Measurements from ENCODE around the gene FYB1.

Gene FYB1

DNA sequence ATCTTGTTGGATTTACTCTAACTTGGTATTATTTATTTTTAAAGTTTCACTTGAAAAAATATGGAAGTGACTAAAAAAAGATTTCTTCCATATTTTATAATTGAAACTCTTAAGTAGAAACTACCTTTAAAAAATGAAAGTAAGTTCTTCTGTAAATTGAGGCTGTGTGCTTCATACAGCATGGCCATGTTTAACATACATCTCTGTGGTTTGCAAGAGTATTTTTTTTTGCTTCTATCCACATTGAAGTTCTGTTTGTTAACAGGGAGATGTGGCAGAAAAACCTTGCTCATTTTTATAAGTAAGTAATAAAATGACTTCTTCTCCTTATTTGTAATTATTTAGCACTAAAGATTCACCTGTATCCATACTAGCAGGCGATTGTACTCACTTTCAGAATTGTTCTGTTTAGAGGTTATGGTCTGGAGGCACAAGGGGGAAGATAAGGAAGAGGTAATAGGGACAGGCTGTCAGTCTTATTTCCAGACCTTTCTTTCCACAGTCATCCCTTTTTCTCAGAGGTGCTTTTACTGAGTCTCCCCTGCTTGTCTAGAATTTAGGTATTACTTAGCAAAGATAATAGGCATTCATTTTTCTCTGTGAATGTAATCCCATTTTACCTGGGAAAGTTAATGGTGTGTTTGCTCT is 16.0 kb downstream of the FYB1 start:
- no peak for DNase-seq

DNA sequence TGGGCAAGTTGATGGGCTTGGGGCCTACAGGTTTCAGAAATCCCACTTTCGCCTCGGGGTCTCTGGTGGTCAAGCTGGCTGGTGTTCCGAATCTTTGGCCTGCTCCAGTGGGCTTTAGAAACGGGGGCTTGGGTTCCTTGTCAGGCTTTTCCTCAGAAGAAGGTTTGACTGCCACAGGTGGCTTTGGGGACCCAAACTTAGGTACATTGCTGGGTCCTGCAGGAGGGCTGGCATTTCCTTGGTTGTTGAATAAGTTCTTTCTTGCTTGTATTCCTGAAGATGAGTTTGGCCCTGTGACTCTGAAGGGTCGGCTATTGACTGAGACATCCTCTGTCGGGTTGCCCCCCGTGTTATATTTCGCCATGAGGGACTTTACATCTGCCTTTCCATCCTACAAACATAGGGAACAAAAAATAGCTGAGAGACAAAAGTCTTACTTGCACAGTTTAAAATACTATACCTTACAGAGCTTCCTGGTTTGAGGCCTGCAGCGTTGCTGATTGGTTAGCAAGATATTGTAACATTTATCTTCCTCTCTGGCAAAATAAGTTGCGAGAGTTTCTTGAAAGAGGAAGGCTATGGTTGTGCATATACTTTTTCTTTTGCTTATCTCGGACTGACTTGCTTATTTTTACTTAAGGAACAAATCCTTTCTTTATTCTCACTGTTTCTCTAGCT is 16.6 kb downstream of the FYB1 start:
- DNase-seq, result no peak

DNA sequence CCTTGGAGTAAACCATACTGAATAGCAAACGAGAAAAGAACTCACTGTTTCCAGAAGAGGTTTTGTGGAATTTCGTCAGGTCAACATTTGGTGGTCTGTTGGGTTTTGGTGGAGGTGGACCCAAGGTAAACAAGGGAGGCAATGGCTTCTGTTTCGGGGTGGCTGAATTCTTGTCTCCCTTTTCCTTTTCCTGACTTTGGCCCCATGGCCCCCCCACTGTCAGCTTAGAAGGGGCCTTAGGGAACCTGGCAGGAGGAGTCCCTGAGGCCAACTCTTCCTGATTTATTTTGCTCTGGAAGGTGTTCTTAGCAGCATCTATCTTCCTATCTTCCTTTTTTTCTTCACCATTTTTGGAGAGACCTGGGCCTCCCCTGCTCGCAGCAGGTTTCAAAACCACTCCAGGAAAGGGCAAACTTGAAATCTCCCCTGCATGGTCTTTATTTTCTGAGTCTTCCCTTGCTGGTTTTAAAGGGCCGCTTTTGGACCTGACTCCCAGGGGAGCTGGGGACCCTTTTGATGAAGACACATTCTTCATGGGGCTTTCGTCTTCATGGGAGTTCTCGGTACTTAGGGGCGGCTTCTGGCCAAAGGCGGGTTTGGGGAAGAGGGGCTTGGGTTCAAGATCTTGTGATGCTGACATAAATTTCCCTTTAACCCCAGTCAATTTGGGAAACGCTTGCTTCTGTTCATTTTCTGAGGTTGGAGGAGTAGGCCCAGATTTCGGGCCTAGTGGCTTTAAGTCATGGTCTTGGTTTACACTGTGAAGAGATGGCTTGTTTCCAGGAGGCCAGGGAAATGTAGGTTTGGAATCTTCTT is 17.4 kb downstream of the FYB1 start:
- no peak for DNase-seq

DNA sequence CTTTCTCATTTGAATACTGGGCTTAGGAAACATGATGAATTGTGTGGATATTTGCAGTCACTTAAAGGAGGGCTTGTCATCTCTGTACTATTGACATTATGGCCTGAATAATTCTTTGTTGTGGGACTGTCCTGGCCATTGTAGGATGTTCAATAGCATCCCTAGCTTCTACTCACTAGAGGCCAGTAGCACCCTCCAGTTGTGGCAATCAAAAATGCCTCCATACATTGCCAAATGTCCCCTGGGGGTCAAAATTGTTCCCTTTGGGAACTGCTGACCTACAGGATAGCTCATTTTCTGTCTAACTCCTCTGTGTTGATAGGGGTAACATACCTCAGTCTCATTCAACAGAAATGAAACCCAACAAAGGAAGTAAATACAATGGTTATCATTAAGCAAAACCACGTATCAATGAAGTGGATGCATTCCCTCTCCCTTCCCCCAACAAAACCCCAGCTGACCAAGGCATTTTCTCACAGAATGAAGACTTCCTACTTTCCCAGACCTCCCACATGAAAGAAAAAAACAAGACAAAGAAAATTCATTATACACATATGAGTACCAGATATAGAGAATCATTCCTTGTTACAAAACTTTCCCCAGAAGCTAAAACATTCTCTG is 18.1 kb downstream of the FYB1 start:
- no peak for DNase-seq

DNA sequence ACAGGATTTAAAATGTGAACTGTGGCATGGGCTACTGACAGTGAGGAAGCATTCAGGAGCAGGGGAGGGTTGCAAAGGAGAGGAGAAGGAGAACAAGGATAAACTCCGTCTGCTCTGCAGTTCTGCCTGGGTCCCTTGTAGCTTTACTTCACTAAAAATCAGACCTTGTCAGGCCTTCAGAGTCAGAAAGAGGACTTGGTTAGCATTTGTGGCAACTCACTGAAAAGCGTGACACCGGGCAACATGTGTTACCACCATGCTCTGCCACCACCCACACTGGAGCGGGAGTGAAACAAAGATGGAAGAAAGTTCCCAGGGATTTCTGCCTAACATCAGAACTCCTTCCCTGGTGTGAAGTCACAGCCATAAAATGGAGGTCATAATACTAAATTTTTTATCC is 19.3 kb downstream of the FYB1 start:
- DNase-seq, result no peak

DNA sequence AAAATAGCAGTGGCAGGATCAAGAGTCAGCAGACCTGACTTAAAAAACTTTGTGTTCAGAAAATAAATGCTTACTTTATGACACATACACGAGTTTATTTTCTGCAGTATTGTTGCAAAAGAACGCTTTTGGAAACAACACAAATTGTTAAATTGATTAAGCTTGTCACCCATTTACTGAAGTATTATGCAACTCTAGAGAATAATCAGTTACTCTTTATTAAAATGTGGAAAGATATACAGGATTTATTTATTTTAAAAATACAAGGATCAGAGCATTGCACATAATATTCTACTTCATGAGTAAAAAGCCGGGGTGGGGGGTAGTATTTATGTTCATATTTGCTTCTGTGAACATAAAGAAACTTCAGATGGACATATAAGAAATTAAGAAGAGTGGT is 20.0 kb downstream of the FYB1 start:
- DNase-seq, result no peak

DNA sequence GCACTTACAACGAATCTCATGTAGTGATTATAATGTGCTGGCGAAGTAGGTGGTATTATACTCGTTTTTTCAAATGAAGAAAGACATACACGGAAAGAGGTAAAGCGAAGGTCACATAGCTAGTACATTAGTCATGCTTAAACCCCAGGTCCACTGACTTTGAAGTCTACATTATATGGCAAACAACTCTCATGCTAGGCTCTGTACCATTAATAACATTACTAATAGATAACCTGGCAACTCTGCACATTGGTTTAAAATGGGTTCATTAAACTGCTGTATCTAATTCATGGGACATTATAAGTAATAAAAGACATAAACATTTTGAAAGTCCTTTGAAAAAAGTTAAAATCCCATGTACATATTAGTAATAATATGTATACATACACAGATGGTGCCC is 21.2 kb downstream of the FYB1 start:
- DNase-seq, result no peak

DNA sequence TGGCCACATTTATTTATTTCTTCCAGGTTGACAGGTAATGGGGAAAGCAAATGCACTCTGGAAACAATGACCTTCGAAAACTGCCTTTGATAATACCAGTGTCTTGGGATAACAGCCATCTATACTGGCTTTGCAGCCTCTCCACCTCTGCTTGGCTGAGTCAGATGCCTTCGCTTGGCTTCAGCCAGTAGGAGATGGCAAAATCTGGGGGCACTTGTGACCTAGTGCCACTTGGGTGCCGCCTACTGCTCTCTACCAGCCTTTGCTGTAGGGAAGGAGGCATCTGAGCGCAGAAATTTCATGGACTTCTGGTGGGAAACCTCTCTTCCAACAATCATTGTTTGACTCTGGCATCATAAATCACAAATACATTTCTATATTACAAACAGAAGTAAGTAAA is 21.8 kb downstream of the FYB1 start:
- no peak for DNase-seq

DNA sequence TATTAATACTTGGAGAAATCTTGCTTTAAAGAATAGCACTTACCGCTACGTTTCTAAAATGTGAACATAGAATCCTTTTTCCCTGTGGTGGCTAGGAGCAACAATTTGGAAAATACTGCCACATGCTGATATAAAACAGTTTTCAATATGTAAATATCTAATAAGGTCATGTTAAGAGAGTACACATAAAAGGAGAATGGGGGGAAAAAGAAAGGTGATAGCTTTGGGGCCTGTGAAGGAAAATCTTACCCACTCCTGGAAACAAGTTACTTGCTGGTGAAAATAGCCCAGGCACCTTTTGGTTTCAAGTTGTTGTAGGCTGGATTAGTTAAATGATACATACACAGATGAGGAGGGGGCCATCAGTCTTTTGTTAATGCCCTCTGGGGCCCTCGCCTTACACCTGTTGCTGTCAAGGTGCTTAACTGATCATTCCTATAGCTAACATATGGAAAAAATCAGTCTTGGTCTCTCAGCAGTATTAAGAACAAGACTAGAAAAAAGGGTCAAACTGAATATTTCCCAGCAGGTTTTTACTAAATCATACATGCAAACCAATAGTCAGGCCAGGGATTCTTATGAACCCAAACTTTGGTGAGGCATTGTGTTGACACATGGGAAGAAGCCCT is 24.1 kb downstream of the FYB1 start:
- no peak for DNase-seq

DNA sequence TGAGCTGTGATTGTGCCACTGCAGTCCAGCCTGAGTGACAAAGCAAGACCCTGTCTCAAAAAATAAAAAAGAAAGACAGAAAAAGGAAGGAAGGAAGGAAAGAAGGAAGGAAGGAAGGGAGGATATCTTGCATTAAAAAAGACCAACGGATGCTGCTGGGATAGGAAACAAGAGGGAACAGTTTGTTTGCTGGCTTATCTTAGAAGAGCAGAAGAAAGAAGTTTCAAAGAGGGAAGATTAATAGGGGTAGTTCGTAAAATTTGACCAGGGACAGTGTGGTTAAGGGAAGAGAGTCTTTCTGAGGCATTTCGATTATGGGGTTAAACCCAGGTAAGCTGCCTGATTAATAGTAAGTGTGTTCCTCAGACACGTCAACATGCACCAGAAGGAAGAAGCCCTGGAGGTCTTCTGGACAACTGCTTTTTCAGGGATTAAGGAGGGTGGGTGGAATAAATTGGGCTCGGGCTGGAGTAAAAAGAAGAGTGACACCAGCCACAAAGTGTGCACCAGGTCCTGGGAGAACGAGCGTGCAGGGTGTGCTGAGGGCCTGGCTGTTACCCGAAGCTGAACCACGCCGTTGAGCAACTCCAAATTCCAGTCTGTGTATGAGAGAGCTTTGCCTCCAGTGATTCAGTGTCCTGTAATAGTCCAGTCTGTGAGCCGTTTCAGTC is 24.8 kb downstream of the FYB1 start:
- DNase-seq, result no peak

DNA sequence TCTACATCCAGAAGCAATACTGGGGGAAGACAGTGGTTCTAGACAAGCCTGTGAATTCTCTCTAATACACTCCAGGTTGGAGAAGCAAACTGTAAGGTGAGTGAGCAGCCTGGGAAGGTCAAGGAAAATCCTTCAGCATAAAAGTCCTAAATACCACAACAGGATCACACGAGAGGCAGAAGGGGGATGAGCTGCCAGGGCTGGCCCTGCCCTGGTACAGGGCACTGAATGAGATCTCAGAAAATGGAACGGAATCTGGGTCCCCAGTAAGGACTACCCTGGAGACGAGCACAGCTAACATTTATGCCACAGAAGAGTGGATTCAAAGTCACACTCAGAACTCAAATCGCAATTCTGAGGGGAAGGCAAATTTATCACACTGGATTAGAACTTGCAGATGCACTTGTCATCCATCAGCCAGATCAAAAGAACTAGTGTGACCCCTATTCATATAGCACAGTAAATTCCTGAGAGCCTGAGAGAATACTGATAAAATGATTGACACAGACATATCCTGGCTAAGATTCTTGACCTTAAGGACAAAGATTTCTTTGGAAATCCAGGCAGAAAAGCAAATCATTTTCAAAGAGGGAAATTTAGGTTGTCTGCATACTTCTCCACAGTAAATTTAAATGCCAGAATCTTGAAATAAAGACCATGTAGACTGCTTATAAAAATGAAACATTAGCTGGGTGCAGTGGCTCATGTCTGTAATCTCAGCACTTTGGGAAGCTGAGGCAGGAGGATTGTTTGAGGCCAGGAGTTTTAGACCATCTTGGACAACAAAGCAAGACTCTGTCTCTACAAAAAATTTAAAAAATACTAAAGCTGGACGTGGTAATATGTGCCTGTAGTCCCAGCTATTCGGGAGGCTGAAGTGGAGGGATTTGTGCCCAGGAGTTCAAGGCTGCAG is 25.6 kb downstream of the FYB1 start:
- no peak for DNase-seq

DNA sequence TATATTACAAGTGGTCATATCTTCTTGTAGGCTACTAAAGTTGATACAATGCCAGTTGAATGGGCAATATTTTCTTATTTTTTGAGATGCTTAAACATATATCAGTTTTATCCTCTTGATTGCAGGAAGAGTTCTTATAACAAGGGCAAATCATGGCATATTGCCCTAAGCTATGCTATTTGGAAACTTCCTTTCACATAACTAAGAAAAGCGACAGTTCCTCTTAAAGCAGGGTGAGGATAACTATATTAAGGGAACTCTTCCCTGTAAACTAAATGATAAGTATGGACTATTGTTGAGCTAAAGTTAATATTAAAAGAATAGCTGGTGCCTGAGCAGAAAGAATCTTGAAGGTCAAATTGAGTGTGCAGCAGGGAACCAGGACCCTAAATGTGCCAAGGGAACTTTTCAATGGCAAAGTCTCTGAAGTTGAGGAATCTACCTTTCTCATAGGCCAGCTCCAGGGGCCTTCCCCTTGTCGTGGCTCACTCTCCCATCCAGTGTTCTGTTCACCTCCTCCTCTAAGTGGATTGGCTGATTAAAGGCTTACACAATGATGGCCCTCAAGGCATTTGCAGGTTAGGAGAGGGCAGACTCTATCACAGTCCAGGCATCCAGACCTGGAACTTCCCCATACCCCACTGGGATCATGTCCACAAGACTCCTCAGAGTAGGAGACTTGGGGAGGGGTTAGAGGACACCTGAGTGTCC is 26.8 kb downstream of the FYB1 start:
- no peak for DNase-seq

DNA sequence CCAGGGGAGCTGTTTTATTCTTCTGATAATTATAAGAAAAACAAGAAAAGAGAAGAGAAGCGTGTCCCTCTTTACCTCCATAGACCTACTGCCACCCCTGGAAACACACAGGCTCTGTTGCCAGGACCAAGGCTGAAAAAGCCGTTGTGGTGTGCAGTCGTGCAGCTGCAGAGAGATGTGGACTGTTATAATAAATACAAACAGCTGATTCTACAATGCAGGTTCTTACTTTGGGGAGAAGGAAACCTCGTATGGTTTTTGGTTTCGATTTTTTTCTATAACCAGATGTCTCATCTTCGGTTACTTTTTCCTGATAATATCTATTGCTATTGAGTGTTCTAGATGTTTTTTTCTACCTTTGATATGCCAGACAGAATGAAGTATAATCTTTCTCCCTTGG is 28.1 kb downstream of the FYB1 start:
- no peak for DNase-seq

DNA sequence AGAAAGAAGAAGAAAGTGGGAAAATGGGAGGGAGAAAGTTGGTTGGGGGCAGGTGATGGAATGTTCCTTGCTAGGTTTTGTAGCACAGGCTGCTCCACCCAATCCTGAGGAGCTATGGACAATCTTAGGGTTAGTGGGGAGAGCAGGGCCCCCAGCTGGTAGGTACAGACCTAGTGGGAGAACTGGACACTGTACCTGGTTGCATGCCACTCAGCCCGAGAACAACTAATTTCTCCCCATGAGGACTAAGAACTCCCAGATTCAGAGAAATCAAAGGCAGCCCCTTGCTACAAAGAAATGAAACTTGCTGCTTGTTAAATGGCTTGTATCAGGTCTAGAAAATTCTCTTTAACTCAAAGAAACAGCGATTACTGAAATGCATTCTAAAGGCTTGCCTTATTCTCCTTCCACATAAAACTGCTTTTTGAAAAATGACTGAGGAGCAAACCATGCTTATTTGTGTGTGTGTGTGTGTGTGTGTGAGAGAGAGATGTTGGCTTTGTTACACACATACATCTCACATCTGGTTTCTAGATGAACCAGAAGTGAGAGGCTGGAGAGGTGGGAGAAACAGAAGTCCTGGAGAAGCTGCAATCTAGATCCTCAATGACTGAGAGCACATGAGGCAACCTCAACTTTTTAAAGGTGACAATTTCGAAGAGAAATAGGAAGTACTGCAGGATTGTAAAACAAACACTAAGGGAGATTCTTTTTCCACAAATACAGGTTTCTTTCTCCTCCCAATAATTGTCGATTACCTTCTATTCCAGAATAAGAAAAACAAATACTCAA is 28.9 kb downstream of the FYB1 start:
- no peak for DNase-seq

DNA sequence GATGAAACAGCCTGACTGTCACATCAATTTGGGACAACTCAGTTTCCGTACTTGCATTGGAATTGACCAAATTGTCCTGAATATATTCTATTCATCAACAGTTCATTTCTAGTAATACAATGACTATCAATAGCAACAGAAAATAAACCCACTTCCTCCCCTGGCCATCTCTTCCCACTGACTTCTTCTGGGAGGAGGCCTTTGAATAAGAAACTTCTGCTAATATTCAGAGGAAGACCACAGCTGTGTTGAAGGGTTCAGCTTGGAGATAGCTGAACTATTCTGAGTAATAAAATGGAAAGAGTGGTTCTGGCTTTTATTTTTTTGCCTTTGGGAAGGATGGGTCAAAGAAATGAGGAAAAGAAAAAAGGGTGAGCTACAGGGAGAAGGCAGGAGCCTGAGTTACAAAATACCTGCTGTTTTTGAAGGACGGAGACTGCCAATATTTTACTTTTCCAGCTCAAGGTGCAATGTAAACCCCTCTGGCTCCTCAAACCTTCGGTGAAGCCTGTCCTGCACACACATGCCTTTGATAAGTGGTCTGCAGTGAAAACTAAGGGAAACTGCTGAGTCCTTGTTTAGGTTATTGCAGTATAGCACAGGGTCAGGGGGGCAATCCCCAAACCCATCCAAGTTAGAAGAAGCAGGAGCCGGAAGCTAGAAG is 29.9 kb downstream of the FYB1 start:
- DNase-seq, result no peak

DNA sequence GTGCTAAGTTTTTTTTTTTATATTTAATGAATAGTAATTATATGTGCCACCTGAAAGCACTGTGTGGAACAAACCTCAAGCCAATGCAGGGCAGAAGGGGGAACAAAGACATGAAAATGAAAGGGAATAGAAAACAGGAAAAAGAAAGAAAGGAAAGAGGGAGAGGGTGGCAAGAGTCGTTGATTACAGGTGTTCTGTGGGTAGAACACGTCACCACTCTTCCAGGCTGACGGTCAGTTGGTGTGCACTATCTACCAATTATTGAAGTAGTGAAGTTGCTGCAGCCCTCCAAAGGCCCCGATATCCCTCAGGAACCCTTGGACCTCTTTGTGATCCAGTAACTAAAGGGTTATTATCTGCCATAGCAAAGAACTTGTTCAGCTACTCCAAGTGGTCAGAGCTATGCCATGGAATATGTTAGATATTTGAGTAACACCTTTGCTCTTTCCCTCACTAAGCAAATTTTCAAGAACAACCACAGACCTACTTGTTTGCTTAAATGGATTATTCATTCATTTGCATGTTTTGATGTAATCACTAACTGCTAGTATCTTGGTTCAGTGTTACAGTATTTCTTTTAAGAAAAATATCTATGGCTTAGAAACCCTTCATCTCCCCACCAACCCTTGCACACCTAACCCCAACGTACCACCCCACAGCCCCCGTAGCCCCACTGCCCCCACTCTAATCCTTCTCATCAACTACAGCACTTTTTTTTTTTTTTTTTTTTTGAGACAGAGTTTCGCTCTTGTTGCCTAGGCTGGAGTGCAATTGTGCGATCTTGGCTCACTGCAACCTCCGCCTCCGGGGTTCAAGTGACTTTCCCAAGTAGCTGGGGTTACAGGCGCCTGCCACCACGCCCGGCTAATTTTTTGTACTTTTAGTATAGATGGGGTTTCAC is 31.3 kb downstream of the FYB1 start:
- DNase-seq, result no peak

DNA sequence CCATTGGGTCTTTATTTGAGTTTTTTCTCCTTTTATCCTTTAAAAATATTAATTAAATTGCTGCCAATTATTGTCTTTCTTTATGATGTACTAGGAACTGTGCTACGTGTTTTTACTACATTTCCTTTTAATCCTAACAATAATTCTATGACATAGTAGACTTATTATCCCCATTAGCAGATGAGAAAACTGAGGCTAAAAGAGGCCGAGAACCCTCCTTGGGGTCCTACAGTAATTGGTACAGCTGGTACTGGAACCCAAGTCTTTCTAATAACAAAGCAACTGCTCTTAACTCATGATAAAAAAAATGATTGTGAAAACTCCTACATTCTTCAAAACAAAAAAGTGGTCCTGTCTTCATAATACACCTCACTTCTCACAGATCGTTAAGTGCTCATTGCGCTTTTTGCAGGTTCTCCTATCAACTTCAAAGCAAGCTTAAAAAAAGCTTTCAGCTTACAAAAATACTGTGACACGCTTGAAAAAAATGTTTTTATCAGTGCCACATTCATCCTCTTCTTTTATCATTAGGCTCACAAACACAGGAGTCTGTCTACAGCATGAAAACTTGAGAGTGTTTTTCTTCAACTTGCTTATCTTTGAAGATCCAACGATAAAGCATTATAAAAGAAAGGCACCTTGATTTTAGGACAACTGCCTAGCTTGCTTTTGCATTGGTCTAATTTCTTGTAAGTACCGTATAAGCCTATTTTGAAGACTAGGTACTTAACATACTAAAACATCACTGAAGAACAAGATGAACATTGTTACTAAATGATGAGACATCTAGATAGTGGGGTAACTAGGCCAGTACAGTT is 32.4 kb downstream of the FYB1 start:
- DNase-seq, result no peak

Data from NCI-H1092 treated with DMSO at 0.1 percent for 48 hours (cell line).